ENCODE data around the gene ARMH2.

ARMH2 gene

DNA sequence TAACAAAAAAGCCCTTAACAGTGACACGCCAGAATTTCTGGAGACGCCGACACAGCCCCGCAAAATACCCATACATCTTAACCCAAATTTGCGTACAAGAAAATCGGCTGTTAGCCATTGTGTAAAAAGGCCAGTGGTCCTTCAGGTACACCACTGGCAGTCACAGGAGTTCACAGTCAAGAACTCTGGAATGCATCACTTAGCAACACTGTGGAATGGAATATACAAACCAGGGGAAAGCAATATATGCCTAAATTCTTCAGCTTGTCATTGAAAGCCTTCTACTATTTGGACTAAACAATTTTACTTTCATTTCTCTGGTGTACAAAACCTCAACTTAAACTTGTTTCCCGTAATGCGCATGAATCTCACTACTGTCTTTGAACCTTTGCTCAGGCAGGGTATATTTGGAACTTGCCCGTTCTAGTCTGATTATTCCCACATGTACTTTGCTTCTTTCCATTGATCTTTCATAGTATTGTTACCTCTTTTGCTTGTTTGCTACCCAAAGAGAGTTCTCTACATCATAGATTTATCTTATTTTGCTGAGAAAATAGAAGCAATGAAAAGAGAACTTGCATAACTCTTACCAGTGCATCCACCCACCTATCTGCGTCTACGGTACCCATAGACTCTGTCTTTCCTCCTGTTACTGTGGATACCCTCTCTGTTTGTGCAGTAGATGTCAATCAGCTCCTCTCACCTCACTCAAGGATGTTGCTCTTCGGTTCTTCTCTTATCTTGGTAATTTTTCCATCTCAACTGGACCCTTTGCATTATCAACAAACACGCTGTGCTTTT, at the start of gene ARMH2:
Gene ARMH2, minus strand, starts transcription at position 178 of the 801 bp plus-strand sequence. Its CDS starts 60 bp downstream, at position 118.
- DNase-seq (ENCODE audit: extremely low read depth in 1 of 2, low read depth in 1 of 2): no peak

GRCh38 chr6:24848461-24848860, 49.7 kb upstream of the ARMH2 start:
- DNase-seq (ENCODE audit: extremely low read depth in 1 of 2, low read depth in 1 of 2): no peak

DNA sequence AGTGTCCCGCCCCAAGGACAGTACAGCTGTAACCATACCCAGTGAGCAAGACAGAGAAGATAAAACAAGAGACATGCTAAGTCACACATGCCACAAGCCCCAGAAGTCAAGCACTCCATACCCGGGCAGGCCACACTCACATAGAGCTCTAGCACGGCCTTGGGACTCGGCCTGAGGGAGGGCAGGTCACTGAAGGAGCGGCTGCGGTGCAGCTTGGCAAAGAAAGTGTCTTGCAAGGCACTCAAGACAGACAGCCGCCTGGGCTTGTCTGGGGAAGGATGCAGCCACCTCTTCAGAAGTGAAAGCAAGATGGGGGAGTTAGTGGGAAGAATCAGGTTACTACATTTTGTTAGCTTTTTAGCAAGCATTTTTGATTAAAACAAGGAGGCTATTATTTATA, 48.7 kb upstream of the ARMH2 start:
- no peak for DNase-seq (ENCODE audit: extremely low read depth in 1 of 2, low read depth in 1 of 2)

- no peak for DNase-seq (ENCODE audit: extremely low read depth in 1 of 2, low read depth in 1 of 2)
Measured at GRCh38 chr6:24845578-24845977, 46.9 kb upstream of the ARMH2 start.

GRCh38 chr6:24844903-24845302, 46.2 kb upstream of the ARMH2 start:
- no peak for DNase-seq (ENCODE audit: extremely low read depth in 1 of 2, low read depth in 1 of 2)

DNA sequence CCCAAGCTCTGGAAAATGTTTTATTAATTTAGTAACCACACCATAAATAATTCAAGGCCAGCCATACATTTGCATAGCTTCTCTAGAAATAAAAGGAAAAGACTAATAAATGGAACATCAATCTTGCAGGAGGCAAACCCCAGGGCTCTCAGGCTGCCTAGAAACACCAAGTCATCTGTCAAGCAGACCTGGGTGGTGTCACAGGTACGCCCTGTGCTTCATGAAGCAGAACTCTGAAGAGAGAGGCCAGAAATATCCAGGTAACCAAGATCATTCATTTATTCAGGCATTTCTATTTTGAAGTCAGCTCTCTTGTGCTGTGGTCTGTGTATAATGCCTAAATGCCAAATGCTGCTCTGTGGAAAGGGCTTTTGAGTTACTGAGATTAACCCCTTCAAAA, 45.3 kb upstream of the ARMH2 start:
- no peak for DNase-seq (ENCODE audit: extremely low read depth in 1 of 2, low read depth in 1 of 2)

DNA sequence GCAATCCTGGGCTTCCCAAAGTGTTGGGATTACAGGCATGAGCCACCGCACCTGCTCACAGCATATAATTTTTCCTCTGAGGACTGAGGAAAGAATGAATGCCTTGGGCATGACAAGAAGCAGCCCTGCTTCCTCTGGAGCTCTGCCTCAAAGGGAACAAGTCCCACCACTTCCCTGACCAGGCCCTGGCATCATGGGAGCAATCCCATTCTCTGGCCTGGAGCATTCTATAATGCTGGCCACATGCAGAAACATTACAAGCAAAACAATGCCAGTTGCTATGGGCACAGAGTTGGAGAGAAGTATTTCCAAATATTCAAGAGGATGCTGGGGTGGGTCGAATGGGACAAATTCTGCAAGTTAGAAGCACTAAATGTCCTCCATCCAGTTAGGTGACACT, 41.5 kb upstream of the ARMH2 start:
- DNase-seq (ENCODE audit: extremely low read depth in 1 of 2, low read depth in 1 of 2): no peak

DNA sequence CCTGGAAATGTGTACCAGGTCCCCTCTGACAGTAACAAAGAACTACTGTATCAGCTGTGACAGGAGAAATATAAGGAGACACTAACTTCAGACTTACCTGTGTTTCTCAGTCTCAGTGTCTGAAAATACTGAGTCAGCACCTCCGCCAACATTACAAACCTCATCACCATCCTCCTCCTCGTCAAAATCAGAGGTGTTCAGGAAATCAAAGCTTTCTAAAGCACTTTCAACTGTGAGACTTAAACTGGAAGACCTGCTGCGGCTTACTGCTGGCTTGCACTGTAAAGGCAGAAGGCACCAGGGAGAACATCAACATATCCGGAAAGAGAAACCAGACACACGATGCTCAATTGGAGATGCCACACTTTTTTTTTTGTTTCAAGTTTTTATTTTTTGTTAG, 40.3 kb upstream of the ARMH2 start:
- no peak for DNase-seq (ENCODE audit: extremely low read depth in 1 of 2, low read depth in 1 of 2)

DNA sequence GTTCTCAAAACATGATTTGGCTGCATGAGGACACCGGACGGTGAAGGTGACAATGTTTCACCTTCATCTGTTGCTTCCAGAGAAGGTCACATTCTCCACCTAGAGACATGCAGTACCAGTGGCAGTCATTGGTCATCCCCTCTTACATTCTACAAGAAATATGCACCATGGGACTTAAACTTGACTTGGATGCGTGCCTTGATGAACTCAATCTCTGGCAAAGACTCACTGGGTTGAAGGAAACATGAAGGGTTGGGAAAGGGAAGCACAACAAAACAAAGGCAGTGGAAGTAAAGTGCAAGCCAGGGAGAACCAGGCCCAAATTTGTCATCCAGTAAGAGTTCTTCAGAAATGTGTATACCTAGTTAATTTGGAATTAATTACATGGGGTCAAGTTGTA, 39.4 kb upstream of the ARMH2 start:
- DNase-seq (ENCODE audit: extremely low read depth in 1 of 2, low read depth in 1 of 2): no peak

DNA sequence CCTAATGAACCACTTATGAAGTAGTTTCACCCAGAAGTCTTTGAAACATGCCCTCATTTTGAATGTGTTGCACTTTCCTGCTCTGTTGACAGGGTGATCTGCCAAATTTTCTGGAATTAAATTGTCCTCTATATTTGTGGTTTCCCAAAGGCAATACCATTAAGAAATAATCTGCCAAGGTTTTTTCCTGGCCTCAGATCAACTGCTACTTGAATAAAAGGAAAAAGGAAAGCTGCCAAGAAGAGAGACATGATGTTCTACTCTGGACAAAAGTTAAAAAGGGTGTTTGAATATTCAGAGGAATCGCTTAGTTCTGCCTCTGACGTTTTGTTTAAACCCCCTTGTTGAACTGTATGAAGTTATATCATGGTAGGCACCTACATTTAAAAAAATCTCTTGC, 37.4 kb upstream of the ARMH2 start:
- DNase-seq (ENCODE audit: extremely low read depth in 1 of 2, low read depth in 1 of 2): no peak

- DNase-seq (ENCODE audit: extremely low read depth in 1 of 2, low read depth in 1 of 2): no peak
Measured at GRCh38 chr6:24833711-24834386, 35.1 kb upstream of the ARMH2 start.

GRCh38 chr6:24832794-24833193, 34.1 kb upstream of the ARMH2 start:
- DNase-seq (ENCODE audit: extremely low read depth in 1 of 2, low read depth in 1 of 2): no peak

DNA sequence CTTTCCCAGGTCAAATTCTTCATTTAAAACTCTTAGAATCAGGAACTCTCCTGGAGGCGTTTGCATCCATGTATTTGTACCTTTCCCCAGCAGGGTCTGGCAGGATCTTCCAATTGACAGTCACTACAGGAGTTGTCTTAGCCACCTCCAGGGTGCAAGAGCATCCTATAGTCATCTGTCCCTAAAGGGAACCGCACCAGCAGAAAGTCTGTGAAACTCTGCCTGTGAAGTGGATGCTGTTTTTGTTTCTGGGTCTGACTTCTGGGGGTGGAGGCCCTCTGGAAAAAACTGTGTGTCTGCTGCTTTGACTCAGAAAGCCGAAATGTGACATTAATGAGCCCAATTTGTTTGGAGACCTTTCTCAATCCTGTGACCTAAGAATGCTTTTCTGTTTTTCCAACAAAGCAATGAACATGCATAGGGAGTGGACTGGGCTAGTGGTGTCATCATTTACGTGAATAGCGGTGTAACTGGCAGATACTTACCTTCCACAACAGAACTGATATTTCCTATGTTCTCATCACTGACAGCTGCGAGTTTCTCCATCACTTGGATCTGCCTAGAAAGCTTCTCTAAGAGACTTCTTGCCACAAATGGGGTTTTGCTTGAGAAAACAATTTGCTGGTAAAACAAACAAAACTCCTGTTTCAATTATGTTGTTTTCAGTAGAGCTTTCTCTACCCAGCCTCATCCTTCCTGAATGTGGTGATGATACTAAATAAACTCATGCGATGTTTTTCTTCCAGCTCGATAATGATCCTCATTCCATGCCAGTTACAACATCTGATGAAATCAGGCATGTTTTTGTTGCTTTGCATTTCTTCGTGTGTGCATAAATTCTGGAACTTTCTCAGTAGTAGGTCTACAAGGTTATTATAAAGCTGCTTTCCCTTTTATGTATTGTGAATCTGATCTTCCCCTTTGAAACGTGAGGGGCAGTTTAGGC, 33.3 kb upstream of the ARMH2 start:
- DNase-seq (ENCODE audit: extremely low read depth in 1 of 2, low read depth in 1 of 2): no peak

DNA sequence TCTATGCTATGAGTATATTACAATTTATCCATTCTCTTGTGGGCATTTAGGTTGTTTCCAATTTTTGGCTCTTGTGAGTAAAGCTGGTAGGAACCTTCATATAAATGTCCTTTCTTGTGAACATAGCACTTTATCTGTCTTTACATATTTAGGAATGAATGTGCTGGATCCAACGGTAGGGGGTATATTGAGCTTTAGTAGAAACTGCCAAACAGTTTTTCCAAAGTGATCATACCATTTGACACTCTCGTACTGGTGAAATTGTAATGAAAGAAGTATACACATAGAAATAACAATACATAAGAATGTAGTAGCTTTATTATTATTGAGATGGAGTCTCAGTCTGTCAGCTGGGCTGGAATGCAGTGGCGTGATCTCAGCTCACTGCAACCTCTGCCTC, 30.9 kb upstream of the ARMH2 start:
- DNase-seq (ENCODE audit: extremely low read depth in 1 of 2, low read depth in 1 of 2): no peak

GRCh38 chr6:24827970-24828369, 29.3 kb upstream of the ARMH2 start:
- no peak for DNase-seq (ENCODE audit: extremely low read depth in 1 of 2, low read depth in 1 of 2)

DNA sequence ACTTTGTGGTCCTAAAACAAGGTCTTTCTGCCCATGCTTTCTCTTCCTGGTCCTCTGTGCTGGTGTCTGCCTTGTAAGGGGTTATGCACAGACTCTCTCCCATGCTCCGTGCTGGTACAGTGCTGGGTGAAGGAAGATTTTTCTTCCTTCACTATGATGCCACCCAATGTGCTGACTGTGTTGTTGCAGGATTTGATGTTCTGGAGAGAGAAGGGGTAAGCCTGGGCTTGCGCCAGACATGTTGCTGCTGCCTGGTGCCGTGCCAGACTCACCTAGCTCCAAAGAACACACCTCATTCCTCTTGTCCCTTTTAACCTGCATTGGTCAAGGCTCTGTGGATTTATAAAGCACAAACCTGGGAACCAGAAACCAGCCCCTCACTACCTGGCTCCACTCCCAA, 28.4 kb upstream of the ARMH2 start:
- DNase-seq (ENCODE audit: extremely low read depth in 1 of 2, low read depth in 1 of 2): no peak

DNA sequence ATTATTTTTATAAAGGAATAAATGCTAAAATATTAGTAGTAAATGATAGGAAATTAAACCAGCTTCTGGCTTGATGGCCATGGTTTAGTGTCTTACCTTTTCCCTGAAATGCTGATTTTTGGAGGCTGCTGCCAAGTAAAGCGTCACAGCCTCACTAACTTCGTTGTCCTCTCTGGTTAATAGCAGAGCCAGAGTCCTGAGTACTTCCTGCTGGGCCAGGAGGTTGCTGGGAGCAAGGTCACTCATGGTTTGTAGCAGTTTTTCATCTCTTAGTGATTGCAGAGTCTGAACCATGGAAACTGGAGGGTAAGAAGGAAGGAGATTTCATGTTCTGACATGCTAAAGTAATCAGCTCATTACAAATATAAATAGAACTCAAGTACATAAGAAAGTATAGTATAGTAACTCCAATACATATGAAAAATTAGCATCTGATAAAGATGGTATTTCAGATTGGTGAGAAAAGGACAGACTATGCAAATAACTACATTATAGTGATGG, 26.5 kb upstream of the ARMH2 start:
- DNase-seq (ENCODE audit: extremely low read depth in 1 of 2, low read depth in 1 of 2): no peak

GRCh38 chr6:24824142-24824938, 25.6 kb upstream of the ARMH2 start:
- no peak for DNase-seq (ENCODE audit: extremely low read depth in 1 of 2, low read depth in 1 of 2)

DNA sequence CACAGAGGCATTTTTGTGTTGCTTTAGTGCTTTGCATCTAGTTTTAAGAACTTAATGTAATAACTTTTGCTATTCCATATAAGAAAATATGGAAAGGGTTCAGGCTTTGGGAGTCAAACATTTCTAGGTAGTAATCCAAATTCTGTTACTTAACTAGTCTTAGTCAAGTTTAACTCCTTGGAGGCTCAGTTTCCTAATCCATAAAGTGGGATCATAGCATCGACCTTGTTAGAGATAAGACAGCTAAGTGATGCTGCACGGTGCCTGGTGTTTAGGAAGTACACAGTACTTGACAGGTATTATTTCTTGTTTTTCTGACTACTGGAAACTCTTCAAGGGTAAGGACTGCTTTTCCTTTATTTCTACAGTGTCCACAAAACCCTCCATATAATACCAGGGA, 24.5 kb upstream of the ARMH2 start:
- no peak for DNase-seq (ENCODE audit: extremely low read depth in 1 of 2, low read depth in 1 of 2)

GRCh38 chr6:24822696-24823095, 24.0 kb upstream of the ARMH2 start:
- no peak for DNase-seq (ENCODE audit: extremely low read depth in 1 of 2, low read depth in 1 of 2)
